Adrenal gland (tissue), 12 donors: ENCODE results near the gene RCAN3. TPM values are rescaled to one million over a fixed set of nuclear protein-coding genes. Genes with fewer than 3 reads are reported as not detected.

Experiments
- DNase-seq, 7 donors: peaks; one replicate each; pipeline ENCODE4 v3.0.0-alpha.2; 2019 to 2020
- H3K27ac ChIP-seq, 5 donors: fragments of 200-600 bp; sonication (generic) in 4 of 5; 1 replicate in 3 of 5; 2 replicates in 2 of 5; pipeline versions ENCODE4 v1.5.1 to v1.8.0; 2016 to 2020; ENCODE audit warnings: mild to moderate bottlenecking in 1 of 5
- H3K27me3 ChIP-seq: fragments of 200-600 bp; 2 replicates; pipeline ENCODE4 v1.8.0; 2021
- H3K36me3 ChIP-seq, 2 donors: fragments of 200-600 bp; replicated peaks in 1 of 2; 1 replicate in 1 of 2; 2 replicates in 1 of 2; pipeline versions ENCODE4 v1.5.1 to v1.8.0; 2018 to 2022
- H3K4me1 ChIP-seq, 2 donors: fragments of 200-600 bp; replicated peaks in 1 of 2; 1 replicate in 1 of 2; 2 replicates in 1 of 2; pipeline versions ENCODE4 v1.5.1 to v1.8.0; 2018 to 2021
- H3K4me3 ChIP-seq, 4 donors: fragments of 200-600 bp; sonication (generic) in 3 of 4; one replicate each; pipeline ENCODE4 v1.5.1; 2016 to 2018
- H3K9me3 ChIP-seq, 3 donors: fragments of 200-600 bp; sonication (generic) in 1 of 3; replicated peaks in 1 of 3; 1 replicate in 2 of 3; 2 replicates in 1 of 3; pipeline versions ENCODE4 v1.5.1 to v1.8.0; 2016 to 2021
- POLR2A ChIP-seq, 2 donors: fragments of 450-650 bp; IDR thresholded peaks; one replicate each; pipeline ENCODE4 v1.6.1; 2017; ENCODE audit warnings: antibody characterized with exemption in 2 of 2, mild to moderate bottlenecking in 2 of 2, moderate library complexity in 1 of 2
- WGBS, 4 donors: extraction: QIAGEN DNeasy Blood & Tissue Kit in 2 of 4; methylation state at CpG; one replicate each; pipeline versions ENCODE4 v1.1.5 to v1.1.7; 2013 to 2017; 5-methylcytosine and 5-hydroxymethylcytosine counted together
- intact Hi-C, 2 donors: fragments of 100-400 bp; cut with DNase I; formaldehyde crosslinking; loops; one replicate each; pipeline versions ENCODE4 v1.14.1 to v1.15.0; 2022 to 2023
- polyA plus RNA-seq, 3 donors: library from polyadenylated mRNA; stranded (reverse); fragments of 200-250 nt in 2 of 3; fragments of 350-450 nt in 1 of 3; fragmentation: Illumina TruSeq in 1 of 3; extraction: RNeasy Lipid Tissue Mini Kit (QIAGEN cat#74804) in 1 of 3; gene quantifications; one replicate each; pipeline ENCODE4 v1.2.3, GENCODE V29; 2013 to 2014
- total RNA-seq, 9 donors: library from RNA; depleted of rRNA in 4 of 9; stranded (reverse); fragments of >200 nt in 4 of 9; fragments of 120-200 nt in 1 of 9; fragmentation: NEBNext Ultra II Directional in 1 of 9; extraction: Animal tissue kit (Norgen Biotek cat#: 25700) in 1 of 9; gene quantifications; one replicate each; pipeline versions ENCODE4 v1.1.0 to v1.2.4, GENCODE V29; 2013 to 2023
- TF ChIP-seq, protein P1 (sequence below), 6 experiments: fragments of 450-650 bp in 4 of 6; fragments of 200-600 bp in 2 of 6; sonication (generic) in 1 of 6; IDR thresholded peaks; 1 replicate in 5 of 6; 2 replicates in 1 of 6; pipeline versions ENCODE4 v1.5.1 to v1.8.0; 2016 to 2021; ENCODE audit warnings: antibody characterized with exemption in 6 of 6, mild to moderate bottlenecking in 2 of 6, moderate library complexity in 1 of 6
- donor health status: healthy with polysubstance abuse.
- donor health status: Bipolar disorder and iron deficiency.
- donor health status: DM: yes; HTN: yes; CAD: no.
- donor health status: DM: no; HTN: no; CAD: no.
- donor health status: DM: no; HTN: no; CAD: no.
- donor health status: DM: yes; HTN: yes; CAD: no.

RCAN3 gene
- total and polyA plus RNA-seq, 12 donors, result 0.48 to 5.6 (median 2.2) TPM

- H3K27ac ChIP-seq, result no peak overlapping the region
- no peak overlapping the region for H3K4me3 ChIP-seq
- H3K4me1 ChIP-seq, result no peaks in the 10 kb centered on the region
- intact Hi-C loops, result no loop called here
- no peaks in the 10 kb centered on the region for H3K36me3 ChIP-seq
- no peak for TF ChIP-seq POLR2A (IDR thresholded peaks at IDR 0.05)
- TF ChIP-seq, protein P1, sequence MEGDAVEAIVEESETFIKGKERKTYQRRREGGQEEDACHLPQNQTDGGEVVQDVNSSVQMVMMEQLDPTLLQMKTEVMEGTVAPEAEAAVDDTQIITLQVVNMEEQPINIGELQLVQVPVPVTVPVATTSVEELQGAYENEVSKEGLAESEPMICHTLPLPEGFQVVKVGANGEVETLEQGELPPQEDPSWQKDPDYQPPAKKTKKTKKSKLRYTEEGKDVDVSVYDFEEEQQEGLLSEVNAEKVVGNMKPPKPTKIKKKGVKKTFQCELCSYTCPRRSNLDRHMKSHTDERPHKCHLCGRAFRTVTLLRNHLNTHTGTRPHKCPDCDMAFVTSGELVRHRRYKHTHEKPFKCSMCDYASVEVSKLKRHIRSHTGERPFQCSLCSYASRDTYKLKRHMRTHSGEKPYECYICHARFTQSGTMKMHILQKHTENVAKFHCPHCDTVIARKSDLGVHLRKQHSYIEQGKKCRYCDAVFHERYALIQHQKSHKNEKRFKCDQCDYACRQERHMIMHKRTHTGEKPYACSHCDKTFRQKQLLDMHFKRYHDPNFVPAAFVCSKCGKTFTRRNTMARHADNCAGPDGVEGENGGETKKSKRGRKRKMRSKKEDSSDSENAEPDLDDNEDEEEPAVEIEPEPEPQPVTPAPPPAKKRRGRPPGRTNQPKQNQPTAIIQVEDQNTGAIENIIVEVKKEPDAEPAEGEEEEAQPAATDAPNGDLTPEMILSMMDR (IDR thresholded peaks at IDR 0.05), result no peak
- DNase-seq, result peak in 1 of 7 donors; percentile 29
- no peaks in the 10 kb centered on the region for H3K27me3 ChIP-seq
- no peaks in the 10 kb centered on the region for H3K9me3 ChIP-seq
- 43 to 53% (median 51%) methylated on average over 7 of the region's 7 CpGs for WGBS, 4 donors
Measured at GRCh38 chr1:24540906-24541710, 38.5 kb downstream of the RCAN3 start.

GRCh38 chr1:24541711-24542346 lies 39.2 kb downstream of the RCAN3 start:
- no peak overlapping the region for H3K27ac ChIP-seq
- H3K4me1 ChIP-seq, result no peaks in the 10 kb centered on the region
- H3K9me3 ChIP-seq, result no peaks in the 10 kb centered on the region
- no peak for DNase-seq
- no peak for TF ChIP-seq POLR2A (IDR thresholded peaks at IDR 0.05)
- TF ChIP-seq, protein P1 (IDR thresholded peaks at IDR 0.05), result peak in 3 of 6 experiments; percentile 24 to 36 (median 32)
- no peaks in the 10 kb centered on the region for H3K27me3 ChIP-seq
- intact Hi-C loops, result no loop called here
- H3K36me3 ChIP-seq, result no peaks in the 10 kb centered on the region
- WGBS, 4 donors, result 56 to 68% (median 62%) methylated on average over 8 of the region's 8 CpGs
- no peak overlapping the region for H3K4me3 ChIP-seq

DNA sequence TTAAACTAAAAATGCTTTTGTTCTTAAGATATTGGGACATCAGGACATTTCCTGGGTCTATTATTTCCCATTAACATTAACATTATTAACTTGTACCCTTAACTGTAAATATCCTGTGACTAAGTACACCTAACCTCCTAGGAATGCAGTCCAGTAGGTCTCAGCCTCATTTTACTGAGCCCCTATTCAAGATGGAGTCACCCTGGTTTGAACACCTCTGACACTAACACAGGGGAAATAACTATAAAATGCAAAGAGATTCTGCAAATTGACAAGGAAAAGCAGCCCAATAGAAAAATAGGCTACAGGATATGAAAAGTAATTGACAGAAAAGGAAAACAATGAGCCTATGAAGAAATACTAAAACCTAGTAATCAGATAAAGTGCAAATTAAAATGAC lies 41.6 kb downstream of the RCAN3 start:
- Histone ChIP-seq H3K36me3 (no peaks in the 10 kb centered on the region), H3K4me3 (no peak overlapping the region), H3K9me3 (no peaks in the 10 kb centered on the region), H3K27me3 (no peaks in the 10 kb centered on the region), H3K4me1 (no peaks in the 10 kb centered on the region), H3K27ac (no peak overlapping the region)
- no peak for TF ChIP-seq POLR2A (IDR thresholded peaks at IDR 0.05)
- TF ChIP-seq, protein P1 (IDR thresholded peaks at IDR 0.05), result no peak
- no peak for DNase-seq
- intact Hi-C loops, result no loop called here

- no peaks in the 10 kb centered on the region for H3K4me1 ChIP-seq
- intact Hi-C loops, result no loop called here
Measured at GRCh38 chr1:24545662-24546061, 43.0 kb downstream of the RCAN3 start.

More at GRCh38 chr1:24545662-24546061, 43.0 kb downstream of the RCAN3 start:
- Histone ChIP-seq H3K9me3 (no peaks in the 10 kb centered on the region), H3K27ac (no peak overlapping the region), H3K36me3 (no peaks in the 10 kb centered on the region), H3K4me3 (no peak overlapping the region), H3K27me3 (peaks cover 6% of the 10 kb centered on the region)
- no peak for DNase-seq
- TF ChIP-seq, protein P1 (IDR thresholded peaks at IDR 0.05), result no peak
- TF ChIP-seq POLR2A (IDR thresholded peaks at IDR 0.05), result no peak
- WGBS, 4 donors, result 52 to 92% (median 57%) methylated on average over 1 of the region's 1 CpG
